ENCODE measurements around the gene CDA. TPM values are rescaled to one million over a fixed set of nuclear protein-coding genes. Genes with fewer than 3 reads are reported as not detected.

The CDA gene
- total RNA-seq, 3 donors from 2014 or later (not counting 1 experiment from before 2014, with no cell fraction given), result 1.4 to 5.3 TPM; not detected in 1

- Mint-ChIP-seq H3K9me3 (no peaks in the 10 kb centered on the region), H3K36me3 (no peaks in the 10 kb centered on the region), H3K4me1 (no peaks in the 10 kb centered on the region), H3K4me3 (no peak overlapping the region), H3K27ac (no peak overlapping the region), H3K27me3 (ENCODE audit: low read depth in 2 of 2) (peaks cover 9 to 20% of the 10 kb centered on the region in 2 donors)
- Histone ChIP-seq H3K9me3 (ENCODE audit: control insufficient read depth, insufficient read depth, low read length) (peaks cover 3% of the 10 kb centered on the region), H3K4me3 (ENCODE audit: low read length) (no peak overlapping the region), H3K27ac (ENCODE audit: low read length) (no peak overlapping the region), H3K4me1 (ENCODE audit: control insufficient read depth, insufficient read depth, low read length) (no peaks in the 10 kb centered on the region), H3K36me3 (ENCODE audit: control insufficient read depth, insufficient read depth, low read length) (no peaks in the 10 kb centered on the region), H3K27me3 (ENCODE audit: control insufficient read depth, insufficient read depth, low read length) (no peaks in the 10 kb centered on the region)
- ATAC-seq (peak; percentile 38 to 87 (median 64)), DNase-seq (peak; percentile 51 to 69)
- intact Hi-C loops (cut with micrococcal nuclease), result loop anchor here (2.0 kb wide), 1 partner anchor 66 kb away; no protein-coding TSS in a partner anchor
- TF ChIP-seq CTCF (IDR thresholded peaks at IDR 0.05), result peak; percentile 22
- WGBS (ENCODE audit: insufficient coverage), result 28% methylated on average over 18 of the region's 18 CpGs
Observed at GRCh38 chr1:20574686-20575540, 14.0 kb upstream of the CDA start.

- H3K36me3 Mint-ChIP-seq, result no peaks in the 10 kb centered on the region
Observed at GRCh38 chr1:20575541-20576336, 13.2 kb upstream of the CDA start.

GRCh38 chr1:20578062-20578461 lies 10.8 kb upstream of the CDA start:
- Histone ChIP-seq H3K4me3 (ENCODE audit: low read length) (no peak overlapping the region), H3K9me3 (ENCODE audit: control insufficient read depth, insufficient read depth, low read length) (no peaks in the 10 kb centered on the region), H3K27ac (ENCODE audit: low read length) (no peak overlapping the region), H3K36me3 (ENCODE audit: control insufficient read depth, insufficient read depth, low read length) (no peaks in the 10 kb centered on the region), H3K27me3 (ENCODE audit: control insufficient read depth, insufficient read depth, low read length) (no peaks in the 10 kb centered on the region), H3K4me1 (ENCODE audit: control insufficient read depth, insufficient read depth, low read length) (no peaks in the 10 kb centered on the region)
- H3K4me1 Mint-ChIP-seq, result no peaks in the 10 kb centered on the region
- peaks cover 6% of the 10 kb centered on the region in 2 donors for H3K27me3 Mint-ChIP-seq (ENCODE audit: low read depth in 2 of 2)
- no peak overlapping the region for H3K27ac Mint-ChIP-seq
- no peaks in the 10 kb centered on the region for H3K36me3 Mint-ChIP-seq
- intact Hi-C loops (cut with micrococcal nuclease), result no loop called here
- H3K9me3 Mint-ChIP-seq, result no peaks in the 10 kb centered on the region
- no CpG with 5 or more reads among the region's 3 CpGs for WGBS (ENCODE audit: insufficient coverage)
- ATAC-seq (no peak), DNase-seq (no peak)
- no peak for TF ChIP-seq CTCF (IDR thresholded peaks at IDR 0.05)
- H3K4me3 Mint-ChIP-seq, result no peak overlapping the region

More at GRCh38 chr1:20575541-20576336, 13.2 kb upstream of the CDA start:
- DNase-seq, result no peak
- Histone ChIP-seq H3K36me3 (ENCODE audit: control insufficient read depth, insufficient read depth, low read length) (no peaks in the 10 kb centered on the region), H3K27me3 (ENCODE audit: control insufficient read depth, insufficient read depth, low read length) (no peaks in the 10 kb centered on the region), H3K4me1 (ENCODE audit: control insufficient read depth, insufficient read depth, low read length) (no peaks in the 10 kb centered on the region), H3K4me3 (ENCODE audit: low read length) (no peak overlapping the region), H3K9me3 (ENCODE audit: control insufficient read depth, insufficient read depth, low read length) (peaks cover 3% of the 10 kb centered on the region), H3K27ac (ENCODE audit: low read length) (no peak overlapping the region)
- H3K9me3 Mint-ChIP-seq, result no peaks in the 10 kb centered on the region
- no peak overlapping the region for H3K4me3 Mint-ChIP-seq
- no peak for TF ChIP-seq CTCF (IDR thresholded peaks at IDR 0.05)
- no peak overlapping the region for H3K27ac Mint-ChIP-seq
- peaks cover 8 to 14% of the 10 kb centered on the region in 2 donors for H3K27me3 Mint-ChIP-seq (ENCODE audit: low read depth in 2 of 2)
- intact Hi-C loops (cut with micrococcal nuclease), result loop anchor here (2.0 kb wide), 1 partner anchor 65 kb away; no protein-coding TSS in a partner anchor
- 78% methylated on average over 8 of the region's 10 CpGs for WGBS (ENCODE audit: insufficient coverage)
- no peak for ATAC-seq
- H3K4me1 Mint-ChIP-seq, result no peaks in the 10 kb centered on the region
